GM19395 (cell line): Measurements from ENCODE around the gene DENND1A.
A peak's percentile ranks its signal among the peaks of the same experiment; 100 is the strongest.

Source experiments
- ATAC-seq: cut with Tn5 transposase; IDR thresholded peaks from one replicate; pipeline ENCODE4 v1.9.1; 2021; ENCODE audit warnings: mild to moderate bottlenecking, moderate library complexity; ENCODE audit not compliant: unreplicated experiment

DENND1A gene

DNA sequence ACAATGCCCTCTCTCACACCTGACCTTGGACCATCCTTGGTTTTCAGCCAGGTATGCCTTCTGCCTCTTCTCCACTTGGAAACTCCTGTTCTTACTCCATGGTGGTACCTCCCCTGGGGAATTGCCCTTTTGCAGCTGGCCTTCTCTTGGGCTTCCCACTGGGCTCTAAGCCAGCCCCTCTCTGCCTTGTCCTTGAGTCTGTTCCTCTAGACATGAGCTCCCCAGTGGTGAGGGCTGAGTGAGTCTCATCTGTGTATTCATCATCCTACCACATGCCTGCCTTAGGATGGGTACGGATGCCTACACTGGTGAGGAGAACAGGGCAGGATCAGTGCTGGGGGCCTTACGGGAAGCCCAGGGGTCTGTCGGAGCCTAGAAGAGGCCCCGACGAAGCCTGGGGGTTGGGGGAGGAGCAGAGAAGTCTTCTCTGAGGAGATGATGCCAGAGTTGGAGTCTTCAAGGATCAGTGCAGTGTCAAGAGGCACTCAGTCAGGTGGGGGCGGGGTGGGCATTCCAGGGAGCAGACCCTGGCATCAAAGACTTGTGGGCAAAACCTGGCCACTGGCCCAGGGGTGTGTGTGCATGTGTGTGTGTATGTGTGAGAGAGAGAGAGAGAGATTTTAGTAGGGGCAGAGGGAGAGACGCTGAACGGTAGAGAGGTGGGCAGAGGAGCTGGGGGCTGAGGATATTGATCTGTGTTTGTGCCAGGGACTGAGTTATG is 579.2 kb downstream of the DENND1A start:
- no peak for ATAC-seq

GRCh38 chr9:123349691-123350480 is 580.0 kb downstream of the DENND1A start:
- peak; percentile 53 for ATAC-seq

GRCh38 chr9:123349033-123349432 is 580.9 kb downstream of the DENND1A start:
- ATAC-seq = no peak

- no peak for ATAC-seq
Observed at GRCh38 chr9:123348317-123348992, 581.5 kb downstream of the DENND1A start.

- ATAC-seq = no peak
Observed at GRCh38 chr9:123347289-123348060, 582.5 kb downstream of the DENND1A start.

DNA sequence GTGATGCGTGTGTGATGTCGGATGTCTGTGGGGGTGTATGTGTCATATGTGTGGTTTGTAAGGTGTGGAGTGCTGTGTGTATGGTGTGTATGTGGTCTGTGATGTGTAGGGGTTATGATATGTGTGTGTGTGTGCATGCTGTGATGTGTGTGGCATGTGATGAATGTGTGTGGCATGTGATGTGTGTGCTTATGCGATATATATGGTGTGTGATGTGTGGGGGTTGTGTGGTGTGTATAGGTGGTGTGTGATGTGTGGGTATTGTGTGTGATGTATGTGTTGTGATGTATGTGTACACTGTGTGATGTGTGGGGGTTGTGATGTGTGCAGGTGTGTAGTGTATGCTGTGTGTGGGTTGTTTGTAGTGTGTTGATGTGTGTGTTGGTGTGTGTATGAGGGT is 583.1 kb downstream of the DENND1A start:
- ATAC-seq = no peak

DNA sequence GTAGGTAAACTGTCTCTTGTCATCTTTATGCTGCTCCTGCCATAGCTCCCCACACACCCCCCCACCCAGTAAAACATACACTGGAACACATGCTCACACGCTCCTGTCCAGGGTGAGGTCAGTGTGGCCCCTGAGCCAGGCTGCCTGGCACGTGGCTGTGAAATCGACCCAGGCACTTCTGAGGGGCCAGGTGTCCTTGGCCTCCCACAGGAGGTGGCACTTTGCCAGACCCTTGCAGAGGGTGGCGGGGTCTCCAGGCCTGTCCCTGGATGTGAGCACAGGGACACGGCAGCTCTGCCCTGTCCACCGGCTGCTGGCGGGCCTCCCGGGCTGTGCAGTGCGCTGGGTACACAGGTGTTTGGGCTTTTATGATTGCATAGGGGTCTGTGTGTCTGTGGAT is 583.9 kb downstream of the DENND1A start:
- ATAC-seq = no peak

DNA sequence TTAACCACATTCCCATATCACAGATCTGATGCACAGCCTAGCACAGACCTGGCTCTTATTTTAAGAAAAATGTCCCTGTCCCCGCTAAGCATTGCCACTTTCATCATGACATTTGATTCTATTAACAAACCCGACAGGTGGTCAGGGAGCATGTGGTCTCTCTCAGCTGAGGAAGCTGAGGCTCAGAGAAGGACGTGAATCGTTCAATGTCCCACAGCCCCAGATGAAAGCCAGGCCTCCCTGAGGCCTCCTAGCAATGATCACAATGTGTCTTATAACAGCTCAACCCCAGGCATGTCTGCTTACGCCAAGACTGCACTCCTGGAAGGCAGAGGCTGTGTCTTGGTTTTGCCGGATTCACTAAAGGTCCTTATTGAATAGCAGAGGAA is 584.4 kb downstream of the DENND1A start:
- ATAC-seq = no peak

DNA sequence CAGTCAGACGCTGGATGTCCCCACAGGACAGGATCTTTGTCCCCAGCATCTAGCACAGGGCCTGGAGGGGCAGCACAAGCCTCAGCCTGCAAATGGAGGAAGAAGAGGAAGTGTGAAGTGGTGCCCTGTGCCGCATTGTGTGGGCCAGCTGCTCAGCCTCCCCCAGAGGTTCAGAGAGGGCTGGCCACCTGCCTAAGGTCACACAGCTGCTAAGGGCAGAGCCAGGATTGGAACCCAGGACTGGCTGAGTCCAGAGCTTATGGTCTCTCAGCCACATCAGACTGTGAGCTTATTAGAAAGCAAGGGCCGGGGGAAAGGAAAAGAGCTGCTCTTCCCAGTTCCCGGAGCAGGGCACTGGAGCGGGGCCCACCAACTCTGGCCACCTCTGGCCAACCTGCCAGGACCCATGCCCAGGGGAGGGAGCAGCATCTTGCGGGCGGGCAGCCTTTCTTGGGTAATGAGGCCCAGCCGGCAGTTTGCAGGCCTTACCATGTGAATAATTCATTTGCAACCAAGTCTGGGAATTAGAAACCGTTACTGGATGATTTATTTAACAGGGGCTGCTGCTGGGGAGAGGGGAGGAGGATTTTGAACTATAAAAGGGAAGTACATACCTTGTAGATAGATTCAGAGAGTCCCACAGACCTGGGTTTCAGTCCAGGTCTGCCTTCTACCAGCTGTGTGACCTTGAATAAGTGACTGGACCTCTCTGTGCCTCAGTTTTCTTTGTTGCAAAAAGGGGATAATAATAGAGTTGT is 585.6 kb downstream of the DENND1A start:
- ATAC-seq = no peak

- peak; percentile 34 for ATAC-seq
Observed at GRCh38 chr9:123343443-123344191, 586.3 kb downstream of the DENND1A start.

DNA sequence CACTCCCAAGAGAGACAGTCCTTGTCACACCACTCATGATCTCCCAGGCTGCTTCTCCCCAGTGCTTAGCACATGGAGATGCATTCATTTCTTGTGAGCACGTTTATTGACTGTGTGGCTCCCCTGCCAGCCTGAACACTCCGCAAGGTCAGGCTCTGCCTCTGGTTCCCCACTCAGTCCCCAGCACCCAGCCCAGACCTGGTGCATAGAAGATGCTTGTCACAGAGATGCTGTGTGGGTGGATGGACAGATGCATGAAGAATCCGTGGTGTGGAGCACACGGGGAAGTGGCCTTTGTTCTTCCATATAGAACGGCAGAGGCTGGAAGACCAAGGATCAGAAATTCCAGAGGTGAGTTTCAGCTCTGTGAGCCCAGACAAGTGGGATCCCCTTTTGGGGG is 587.7 kb downstream of the DENND1A start:
- ATAC-seq = no peak

GRCh38 chr9:123341816-123342215 is 588.1 kb downstream of the DENND1A start:
- ATAC-seq = no peak

- ATAC-seq = peak; percentile 49
Observed at GRCh38 chr9:123339666-123340510, 590.0 kb downstream of the DENND1A start.

DNA sequence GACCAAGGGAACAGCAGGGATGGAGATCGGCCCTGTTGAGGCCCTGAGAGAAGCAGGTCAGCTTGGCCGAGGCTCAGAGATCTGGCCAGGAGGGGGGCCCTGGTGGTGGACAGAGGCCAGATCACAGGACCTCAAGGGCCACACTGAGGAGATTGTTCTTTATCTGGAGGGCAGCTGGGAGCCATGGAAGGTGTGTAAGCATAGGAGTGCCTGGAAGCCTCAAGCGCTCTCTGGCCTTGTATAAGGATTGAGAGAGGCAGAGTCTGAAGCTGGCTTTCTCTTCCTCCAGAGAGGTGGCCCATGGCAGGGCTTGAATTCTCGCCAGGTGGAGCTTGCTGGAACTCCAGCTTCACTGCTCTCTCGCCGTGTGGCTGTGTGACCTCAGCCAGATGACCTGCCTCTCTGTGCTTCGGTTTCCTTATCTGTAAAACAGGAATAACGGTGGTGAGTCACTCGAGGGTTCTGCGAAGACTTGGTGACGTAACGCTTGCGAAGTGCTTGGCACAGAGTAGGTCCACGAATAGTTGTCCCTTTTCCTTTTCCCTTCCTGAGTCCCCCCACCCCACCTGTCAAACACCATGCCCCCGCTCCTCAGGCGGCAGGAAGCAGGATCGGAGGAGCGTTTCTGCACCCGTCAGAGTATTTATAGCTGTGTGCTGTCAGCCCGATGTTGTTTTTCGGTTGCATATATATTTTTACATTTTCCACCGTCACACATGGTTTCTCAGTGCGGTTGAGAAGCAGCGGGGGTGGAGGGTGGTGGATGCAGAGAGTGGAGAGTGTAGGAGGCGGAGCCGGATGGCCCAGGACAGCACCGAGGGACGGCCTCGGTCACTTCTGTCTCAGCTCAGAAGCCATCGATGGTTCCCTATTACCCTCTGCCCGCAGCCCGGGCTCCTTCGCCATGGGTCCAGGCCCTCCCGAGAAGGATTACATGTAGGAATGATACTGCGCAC is 590.9 kb downstream of the DENND1A start:
- peak; percentile 62 for ATAC-seq

- ATAC-seq = no peak
Observed at GRCh38 chr9:123337971-123338370, 592.0 kb downstream of the DENND1A start.

DNA sequence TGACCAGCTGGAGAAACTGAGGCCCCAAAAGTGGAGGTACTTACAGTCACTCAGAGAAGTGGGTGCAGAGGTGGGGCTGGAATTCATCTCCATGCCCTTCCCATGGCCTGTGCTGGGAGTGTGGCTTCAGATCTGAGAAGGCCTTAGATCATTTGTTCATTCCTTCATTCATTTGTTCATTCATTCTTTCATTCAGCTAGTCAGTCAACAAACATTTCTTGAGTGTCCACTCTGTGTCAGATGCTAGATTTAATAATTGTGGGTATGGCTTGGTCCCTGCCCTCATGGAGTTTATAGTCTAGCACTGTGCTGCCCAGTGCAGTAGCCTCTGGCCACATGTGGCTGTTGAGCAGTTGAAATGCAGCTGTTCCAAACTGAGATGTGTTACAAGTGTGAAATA is 593.0 kb downstream of the DENND1A start:
- no peak for ATAC-seq

GRCh38 chr9:123336449-123336848 is 593.5 kb downstream of the DENND1A start:
- no peak for ATAC-seq

DNA sequence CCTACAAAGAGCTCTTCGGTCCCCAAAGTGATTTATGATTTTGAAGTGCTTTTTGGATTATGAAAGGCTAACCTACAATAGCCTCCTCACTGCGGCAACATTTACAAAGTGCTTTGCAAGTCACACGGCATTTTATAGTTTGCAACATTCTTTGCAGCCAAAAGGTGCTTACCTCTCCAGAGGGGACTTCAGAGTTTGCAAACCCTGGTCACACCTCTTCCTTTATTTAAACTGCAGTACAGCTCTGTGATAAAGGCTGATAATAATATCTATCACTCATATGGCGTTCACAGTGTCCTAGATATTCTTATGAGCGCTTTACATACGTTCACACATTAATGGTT is 594.0 kb downstream of the DENND1A start:
- ATAC-seq = no peak
